ENCODE measurements around the gene DNASE1L1.

- TF ChIP-seq CTCF (conservative IDR thresholded peaks at IDR 0.05; ENCODE audit: low read depth, low read length) (no peak), EZH2 (IDR thresholded peaks at IDR 0.05; ENCODE audit: low read length, unreplicated experiment) (no peak)
Observed at GRCh38 chrX:154420402-154420756, 11.3 kb upstream of the DNASE1L1 start.
